ENCODE results near the gene MAP7D1.
A peak's percentile ranks its signal among the peaks of the same experiment; 100 is the strongest.
"Not testable (repeated sequence)": the region's sequence is repeated elsewhere in the genome, so short reads cannot be mapped to it uniquely, and the experiment has no call there.

Gene MAP7D1

DNA sequence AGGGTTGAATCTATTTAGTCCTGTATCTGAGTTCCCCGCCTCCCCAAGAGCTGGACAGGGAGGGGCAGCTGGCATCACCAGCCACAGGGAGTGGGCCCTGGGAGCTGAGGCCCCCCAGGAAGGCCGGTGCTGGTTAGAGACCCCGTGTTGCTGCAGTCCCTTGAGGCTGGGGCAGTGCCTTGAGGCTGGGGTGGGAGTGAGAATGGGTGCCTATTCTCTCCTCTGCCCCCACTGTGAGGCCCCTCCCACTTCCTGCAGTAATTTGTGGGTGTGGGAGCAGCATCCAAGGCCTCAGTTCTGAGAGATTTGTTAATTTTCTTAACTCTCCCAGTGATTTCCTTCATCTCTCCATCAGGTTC, 4.1 kb upstream of the MAP7D1 start:
- peak in 1 of 2 donors; percentile 29 for DNase-seq (ENCODE audit: low read depth in 2 of 2)

DNA sequence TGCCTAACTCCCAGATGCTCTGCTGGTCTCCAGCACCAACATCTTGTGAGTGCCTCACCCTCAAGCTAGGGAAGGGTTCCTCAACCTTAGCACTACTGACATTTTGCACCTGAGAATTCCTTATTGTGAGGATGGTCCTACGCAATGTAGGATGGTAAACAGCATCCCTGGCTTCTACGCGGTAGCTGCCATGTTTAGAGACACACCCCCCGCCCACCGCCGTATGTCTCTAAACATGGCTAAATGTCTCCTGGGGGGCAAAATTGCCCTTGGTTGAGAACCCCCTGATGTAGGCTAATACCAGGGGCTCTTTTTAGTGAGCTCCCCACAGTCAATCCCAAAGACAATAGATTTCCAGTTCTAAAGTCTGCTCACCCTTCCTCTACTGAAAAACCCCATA, 2.5 kb upstream of the MAP7D1 start:
- DNase-seq (ENCODE audit: low read depth in 2 of 2) = no peak

DNA sequence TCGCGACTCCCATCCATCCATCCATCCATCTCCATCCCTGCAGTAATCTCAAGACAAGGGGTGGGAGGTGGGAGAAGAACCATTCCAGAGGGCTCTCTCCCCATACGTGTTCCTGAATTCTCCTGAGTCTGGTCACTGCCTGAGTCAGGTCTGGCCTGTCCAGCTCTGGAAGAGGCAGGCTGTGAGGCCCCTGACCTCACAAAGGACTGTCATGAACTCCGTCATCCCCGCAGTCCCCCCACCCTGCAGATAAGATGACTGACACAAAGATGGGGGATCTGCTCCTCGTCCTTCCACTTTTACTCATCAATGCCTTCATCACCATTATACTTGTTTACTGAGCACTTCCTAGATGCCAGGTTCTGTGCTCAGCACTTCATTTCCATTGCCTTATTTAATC, 1.6 kb upstream of the MAP7D1 start:
- DNase-seq (ENCODE audit: low read depth in 2 of 2) = no peak

DNA sequence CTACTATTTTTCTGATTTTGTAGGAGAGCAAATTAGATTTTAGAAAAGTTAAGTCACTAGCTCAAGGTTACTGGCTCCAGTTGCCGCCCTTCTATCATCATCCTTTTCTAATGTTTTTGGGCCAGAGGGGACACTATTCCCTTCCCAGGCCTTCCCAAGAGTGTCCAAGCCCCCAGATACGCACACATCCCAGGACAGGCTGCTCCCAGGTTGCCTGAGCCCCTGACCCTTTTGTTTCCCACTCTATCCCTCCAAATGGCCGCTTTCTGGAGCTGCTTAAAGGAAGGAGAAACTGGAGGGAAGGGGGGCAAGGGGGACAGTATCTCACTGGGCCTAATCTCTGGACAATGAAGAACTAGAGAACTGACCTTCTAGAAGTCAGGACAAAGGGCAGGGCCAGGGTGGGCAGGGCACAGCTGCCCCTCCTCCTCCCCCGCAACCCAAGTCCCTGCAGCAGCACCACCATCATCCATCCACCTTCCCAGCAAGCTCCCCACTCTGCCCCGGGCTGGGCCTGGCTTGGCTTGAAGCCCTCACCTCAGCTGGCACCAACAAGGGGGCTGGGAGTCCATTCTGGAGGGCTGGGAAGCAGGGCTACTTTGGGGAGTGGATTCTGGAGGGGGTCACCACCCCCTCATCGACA, 1.1 kb upstream of the MAP7D1 start:
- no peak for DNase-seq (ENCODE audit: low read depth in 2 of 2)

DNA sequence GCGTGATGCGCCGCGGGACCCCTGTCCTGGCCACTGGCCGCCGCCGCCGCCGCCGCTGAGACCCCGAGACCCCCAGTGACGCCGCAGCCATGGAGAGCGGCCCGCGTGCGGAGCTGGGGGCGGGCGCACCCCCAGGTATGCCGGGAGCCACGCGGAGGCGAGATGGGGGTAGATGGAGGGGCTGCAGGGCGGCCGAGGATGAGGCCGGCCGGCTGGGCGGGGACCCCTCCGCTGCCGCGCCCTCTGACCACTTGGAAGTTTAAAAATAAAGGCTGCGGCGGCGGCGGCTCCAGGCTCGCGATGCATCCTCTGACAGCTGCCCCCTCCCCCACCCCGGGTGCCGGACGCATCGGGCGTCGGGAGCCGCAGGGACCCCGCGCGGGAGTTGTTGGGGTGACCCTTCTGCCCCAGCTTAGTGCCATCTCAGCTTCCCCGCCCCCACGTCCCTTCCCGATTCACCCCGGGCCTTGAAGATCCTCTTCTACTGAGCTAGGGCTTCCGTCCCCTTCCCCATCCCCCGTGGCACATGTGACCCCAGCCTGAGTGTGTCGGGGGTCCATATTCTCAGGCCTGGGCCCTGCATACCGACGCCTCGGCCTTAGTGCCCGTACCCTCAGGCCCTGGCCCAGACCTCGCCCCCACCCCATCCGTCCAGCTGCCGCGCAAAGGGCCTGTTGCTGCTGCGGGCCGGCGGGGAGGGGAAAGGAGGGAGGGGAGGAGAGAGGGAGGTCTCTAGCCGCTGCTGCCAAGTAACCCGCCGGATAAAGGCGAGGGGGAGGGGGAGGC, 562 bp downstream of the MAP7D1 start:
- peak; percentile 38 for DNase-seq (ENCODE audit: low read depth in 2 of 2)

DNA sequence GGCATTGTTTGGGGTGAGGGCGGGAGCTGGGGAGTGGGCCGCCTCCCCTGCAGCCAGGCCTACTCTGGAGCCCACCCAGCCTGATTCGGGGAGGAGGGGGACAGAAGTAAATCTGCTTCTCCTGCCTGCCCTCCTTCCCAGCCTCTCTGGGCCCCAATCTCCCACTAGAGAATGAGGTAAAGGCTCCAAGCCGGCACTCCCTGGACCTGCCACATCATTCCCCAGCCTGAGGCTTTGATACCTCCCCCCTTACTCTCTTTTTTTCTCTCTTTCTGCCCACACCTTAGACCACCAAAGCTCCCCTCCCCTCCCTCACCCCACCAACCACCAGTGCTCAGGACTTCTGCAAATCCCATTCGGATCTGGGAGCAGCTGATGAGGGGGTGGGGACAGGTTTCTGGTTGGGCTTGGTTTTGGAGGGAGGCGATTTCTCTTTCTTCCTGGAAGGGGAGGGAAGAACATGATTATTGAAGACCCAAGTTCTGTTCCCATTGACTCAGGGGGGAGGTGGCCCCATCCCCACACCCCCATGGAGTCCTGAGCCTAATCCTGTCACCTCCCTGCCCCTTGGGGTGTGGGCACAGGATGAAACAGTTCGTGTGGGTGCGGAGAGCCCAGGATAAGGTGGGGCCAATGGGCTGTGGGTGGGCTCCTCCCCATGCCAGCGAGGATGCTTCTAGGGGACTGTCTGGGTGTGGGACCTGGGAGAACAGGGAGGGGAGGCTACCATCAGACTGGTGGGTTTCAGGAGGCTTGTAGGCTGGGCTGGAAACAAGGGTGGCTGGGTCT, 1.3 kb downstream of the MAP7D1 start:
- no peak for DNase-seq (ENCODE audit: low read depth in 2 of 2)

DNA sequence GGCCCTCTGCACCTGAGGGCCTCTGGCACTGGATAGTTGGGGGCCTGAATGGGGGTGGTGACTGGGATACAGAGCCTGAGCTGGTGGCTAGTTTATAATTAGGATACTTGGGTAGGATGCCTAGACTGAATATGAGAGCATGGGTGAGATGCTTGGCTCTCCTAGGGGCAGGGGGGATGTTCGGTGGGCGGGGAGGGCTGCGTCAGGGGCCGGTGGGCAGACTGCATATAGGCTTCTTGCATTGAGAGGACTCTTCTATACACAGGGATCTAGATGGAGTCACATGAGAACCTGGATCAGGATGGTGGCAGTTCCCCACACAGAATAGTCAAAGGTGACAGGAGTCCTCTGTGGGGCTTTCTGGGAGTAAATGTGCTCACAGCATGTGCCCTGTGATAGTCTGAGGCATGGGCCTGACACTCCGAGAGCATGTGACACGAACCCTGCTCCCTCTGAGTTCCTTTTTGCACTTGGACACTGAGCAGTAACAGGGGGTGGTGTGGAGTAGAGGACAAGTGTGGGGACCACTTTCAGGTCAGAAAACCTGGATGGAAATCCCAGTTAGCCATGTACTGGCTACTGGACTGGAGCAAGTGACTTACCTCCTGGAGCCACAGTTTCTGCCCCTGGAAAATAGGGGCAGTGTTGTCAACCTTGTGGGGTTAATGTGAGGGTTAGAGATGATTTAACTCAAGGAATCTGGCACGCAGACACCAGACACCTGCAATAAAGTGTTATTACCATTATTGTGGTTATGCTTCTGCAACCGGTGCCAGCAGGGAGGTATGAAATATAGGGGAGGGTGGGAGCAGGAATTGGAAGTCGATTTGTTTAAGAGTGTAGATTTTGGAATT, 2.2 kb downstream of the MAP7D1 start:
- no peak for DNase-seq (ENCODE audit: low read depth in 2 of 2)

DNA sequence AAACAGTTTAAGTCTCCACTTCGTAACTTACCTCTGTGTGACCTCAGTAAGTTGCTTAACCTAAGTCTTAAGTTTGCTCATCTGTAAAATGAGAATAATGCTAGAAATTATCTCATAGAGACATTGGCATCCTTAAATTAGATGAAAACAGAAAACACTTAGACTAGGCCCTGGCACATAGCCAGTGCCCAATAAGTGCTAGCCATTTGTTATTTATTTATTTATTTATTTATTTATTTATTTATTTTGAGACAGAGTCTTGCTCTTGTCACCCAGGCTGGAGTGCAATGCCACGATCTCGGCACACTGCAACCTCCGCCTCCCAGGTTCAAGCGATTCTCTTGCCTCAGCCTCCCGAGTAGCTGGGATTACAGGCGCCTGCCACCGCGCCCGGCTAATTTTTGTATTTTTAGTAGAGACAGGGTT, 2.9 kb downstream of the MAP7D1 start:
- DNase-seq (ENCODE audit: low read depth in 2 of 2) = not testable (repeated sequence)

DNA sequence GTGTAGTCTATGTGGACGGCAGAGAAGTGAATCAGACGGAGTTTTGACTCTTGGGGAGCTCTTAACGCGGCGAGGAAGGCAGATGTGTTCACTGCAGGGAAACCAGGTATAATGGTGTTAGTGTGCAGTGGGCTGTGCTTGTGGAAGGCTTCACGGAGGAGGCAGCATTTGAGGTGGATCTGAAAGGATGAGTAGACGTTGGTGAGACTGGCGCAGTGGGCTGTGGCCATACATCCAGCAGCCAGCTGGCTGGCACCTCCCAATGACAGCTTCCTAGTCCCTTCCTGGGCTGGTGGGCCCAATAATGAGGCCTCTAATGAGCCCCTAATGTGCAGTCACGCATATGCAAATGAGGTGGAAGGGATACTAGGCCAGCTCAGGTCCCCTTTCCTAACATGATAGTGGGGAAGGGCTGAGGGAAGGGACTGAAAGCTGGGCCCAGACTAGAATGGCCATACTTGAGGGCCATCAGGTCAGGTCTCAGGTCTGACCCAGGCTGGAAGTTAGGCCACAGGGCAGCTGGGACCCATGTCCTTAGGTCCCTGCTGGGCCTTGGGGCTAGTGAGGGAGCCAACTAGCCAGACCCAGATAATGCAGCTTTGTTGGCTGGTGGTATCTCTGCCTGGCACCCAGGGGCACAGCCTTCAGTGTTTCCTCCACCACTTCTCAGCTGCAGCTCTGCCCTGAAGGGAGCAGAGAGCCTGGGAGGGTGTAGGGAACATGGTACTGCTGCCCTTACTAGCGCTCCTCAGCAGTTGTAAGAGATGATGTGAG, 3.8 kb downstream of the MAP7D1 start:
- DNase-seq (ENCODE audit: low read depth in 2 of 2) = no peak

DNA sequence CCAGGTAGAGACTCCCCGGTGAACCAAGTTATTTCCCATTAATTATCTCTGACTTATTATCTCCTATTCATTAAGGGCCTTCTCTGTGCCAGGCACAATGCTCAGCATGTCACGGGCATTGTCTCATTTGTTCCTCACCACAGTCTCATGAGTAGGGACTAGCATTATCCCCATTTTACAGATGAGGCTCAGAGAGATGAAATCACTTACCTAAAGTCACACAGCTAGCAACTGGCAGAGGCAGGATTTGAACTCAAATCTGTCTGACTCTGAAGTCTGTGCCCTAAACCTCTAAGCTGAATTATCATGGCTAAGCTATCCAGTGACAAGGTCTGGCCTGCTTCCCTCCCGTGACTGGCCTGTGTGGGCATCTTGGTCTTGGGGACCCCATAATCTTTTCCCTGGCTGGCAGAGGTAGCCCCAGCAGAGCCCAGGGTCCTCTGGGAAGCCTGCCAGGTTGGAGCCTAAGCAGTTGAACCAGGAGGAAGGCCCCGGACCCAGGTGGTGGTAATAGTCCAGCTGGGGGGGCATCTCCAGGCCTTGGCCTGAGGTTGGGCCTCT, 4.5 kb downstream of the MAP7D1 start:
- DNase-seq (ENCODE audit: low read depth in 2 of 2) = no peak

DNA sequence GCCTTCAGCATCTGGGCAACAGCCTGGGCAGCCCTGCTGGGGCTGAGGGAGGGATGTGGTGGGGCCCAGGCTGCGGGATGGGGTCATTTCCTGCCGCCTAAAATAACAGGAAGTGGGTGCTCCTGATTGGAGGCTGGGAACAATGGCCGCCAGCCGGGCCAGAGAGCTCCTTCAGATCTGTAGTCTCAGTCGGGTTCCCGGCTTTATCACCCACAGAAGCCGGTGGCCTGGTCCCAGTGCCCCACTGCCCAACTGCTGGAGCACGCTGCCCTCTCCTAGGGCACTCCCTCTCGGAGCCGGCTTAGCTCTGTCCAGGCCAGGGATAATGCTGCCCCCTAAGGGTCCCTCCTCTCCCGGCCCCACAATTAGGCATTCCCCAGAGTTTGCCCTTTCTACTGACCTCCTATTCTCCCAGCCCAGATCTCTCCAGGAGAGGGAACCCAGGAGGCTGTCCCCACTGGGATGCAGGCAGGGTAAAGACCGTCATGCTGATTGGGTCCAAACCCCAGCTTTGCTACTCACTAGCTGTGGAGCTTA, 5.1 kb downstream of the MAP7D1 start:
- peak; percentile 68 to 69 for DNase-seq (ENCODE audit: low read depth in 2 of 2)

DNA sequence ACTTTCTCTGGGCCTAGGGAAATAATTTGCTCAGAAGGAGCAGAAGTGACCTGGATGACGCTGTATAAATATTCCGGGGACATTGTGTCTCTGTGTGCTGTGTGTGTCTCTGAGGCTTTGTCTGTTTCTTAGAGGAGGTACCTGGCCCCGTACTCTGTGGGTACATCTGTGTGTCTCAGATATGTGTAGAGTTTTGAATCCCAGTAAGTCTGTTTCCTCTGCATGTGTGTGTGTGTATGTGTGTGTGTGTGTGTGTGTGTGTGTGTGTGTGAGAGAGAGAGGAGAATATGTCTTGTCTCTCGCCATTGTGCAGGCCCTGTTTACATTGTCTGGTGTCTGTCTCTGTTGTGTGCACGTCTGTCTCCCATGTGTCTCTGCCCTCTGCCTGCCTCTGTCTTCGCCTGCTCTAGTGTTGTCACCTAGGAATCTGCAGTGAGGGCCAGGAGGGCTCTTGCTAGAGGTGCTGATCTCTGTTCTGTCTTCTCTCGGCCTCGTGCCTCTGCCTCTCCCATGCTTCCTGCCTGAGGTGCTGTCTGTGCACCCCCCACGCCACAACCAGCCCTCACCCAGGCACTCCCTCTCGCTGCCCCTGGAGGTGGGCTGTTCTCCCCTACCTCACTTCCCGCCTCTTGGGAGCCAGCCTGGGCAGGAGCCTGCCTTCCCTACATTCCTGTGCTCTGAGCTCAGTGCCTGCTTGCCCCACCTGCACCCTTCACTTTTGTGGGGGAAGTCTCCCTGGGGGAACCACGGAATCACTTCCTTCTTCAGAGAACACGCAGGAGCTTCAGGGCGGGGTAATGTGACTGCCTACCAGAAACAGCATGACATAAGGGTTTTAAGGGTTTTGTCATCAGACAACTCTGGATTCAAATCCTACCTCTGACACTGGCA, 5.9 kb downstream of the MAP7D1 start:
- DNase-seq (ENCODE audit: low read depth in 2 of 2) = peak in 1 of 2 donors; percentile 32

DNA sequence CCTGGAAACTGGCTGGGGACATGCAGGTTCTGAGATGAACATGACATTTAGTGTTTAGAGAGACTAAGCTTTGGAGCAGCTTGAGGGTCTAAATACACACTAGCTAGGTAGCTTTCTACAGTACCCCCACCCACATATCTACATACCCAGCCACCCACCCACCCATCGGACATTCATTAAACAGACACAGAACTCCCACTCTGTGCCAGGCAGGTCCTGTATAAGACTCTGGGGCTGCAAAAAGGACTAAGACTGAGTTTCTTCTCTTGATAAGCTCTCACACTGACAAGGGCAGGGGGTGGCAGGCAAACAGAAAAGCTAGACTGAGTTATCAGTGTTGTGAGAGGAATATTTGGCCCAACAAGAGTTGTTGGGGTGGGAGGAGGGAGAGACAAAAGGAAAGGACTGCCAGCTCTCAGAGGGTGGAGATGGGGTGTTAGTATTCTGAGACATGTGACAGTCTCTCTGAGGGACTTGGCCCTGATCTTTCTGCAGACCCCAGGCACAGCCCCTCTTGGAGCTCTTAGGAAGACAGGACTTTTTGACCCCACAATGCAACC, 6.8 kb downstream of the MAP7D1 start:
- DNase-seq (ENCODE audit: low read depth in 2 of 2) = no peak

DNA sequence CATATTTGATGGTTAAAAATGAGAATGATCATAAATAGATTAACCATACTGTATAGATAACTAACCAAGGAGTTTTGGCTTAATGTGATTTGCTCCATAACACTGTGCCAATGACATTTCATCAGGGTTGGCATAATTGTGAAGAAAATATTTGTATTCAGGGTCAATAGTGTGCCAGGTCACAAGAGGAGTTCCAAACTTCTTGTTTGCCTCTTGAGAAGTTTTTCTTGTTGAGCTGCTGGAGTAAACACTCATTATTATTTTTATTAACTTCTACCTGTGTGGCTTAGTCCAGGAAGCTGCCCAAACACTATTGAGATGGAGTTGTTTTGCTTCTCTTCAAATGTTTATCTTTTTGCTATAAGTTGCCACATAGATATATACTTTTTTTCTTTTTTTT, 7.5 kb downstream of the MAP7D1 start:
- DNase-seq (ENCODE audit: low read depth in 2 of 2) = no peak

DNA sequence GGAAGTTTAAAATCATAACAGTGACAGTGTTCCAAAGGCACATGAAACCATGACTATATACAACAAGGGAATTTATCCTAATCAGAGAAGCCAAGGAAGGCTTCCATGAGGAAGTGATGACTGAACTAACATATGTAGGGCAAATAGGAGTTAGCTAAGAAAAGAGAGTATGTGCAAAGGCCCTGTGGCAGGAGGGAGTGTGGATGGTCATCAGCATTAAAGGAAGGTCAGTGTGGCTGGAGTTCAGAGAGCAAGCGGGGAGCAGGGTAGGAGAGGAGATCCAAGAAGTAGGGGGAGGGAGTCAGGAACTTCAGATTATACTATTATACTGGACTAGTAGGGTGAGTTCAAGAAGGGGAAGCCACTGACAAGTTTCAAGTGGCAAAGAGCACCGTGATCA, 8.4 kb downstream of the MAP7D1 start:
- DNase-seq (ENCODE audit: low read depth in 2 of 2) = no peak

DNA sequence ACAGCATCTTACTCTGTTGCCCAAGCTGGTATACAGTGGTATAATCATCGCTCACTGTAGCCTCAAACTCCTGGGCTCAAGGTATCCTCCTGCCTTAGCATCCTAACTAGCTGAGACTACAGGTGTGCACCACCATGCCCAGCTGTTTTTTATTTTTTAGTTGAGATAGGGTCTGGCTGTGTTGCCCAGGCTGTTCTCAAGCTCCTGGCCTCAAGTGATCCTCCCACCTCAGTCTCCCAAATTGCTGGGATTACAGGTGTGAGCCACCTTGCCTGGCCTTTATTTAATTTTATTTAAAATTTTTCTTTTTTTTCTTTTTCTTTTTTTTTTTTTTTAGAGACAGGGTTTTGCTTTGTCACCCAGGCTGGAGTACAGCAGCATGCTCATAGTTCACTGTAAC, 9.2 kb downstream of the MAP7D1 start:
- no peak for DNase-seq (ENCODE audit: low read depth in 2 of 2)

DNA sequence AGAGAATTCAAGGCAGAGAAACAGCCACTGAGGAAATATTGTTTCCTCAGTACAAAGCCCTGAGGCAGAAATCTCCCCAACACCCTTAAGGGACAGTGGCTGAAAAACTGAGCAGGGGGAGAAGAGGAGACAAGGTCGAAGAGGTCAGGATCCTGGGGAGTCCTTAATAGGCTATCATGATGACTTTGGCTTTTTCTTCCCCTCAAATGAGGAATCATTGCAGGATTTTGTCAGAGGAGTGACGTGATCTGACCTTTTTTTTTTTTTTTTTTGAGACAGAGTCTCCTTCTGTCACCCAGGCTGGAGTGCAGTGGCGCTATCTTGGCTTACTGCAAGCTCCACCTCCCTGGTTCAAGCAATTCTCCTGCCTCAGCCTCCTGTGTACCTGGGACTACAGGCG, 10.2 kb downstream of the MAP7D1 start:
- no peak for DNase-seq (ENCODE audit: low read depth in 2 of 2)

DNA sequence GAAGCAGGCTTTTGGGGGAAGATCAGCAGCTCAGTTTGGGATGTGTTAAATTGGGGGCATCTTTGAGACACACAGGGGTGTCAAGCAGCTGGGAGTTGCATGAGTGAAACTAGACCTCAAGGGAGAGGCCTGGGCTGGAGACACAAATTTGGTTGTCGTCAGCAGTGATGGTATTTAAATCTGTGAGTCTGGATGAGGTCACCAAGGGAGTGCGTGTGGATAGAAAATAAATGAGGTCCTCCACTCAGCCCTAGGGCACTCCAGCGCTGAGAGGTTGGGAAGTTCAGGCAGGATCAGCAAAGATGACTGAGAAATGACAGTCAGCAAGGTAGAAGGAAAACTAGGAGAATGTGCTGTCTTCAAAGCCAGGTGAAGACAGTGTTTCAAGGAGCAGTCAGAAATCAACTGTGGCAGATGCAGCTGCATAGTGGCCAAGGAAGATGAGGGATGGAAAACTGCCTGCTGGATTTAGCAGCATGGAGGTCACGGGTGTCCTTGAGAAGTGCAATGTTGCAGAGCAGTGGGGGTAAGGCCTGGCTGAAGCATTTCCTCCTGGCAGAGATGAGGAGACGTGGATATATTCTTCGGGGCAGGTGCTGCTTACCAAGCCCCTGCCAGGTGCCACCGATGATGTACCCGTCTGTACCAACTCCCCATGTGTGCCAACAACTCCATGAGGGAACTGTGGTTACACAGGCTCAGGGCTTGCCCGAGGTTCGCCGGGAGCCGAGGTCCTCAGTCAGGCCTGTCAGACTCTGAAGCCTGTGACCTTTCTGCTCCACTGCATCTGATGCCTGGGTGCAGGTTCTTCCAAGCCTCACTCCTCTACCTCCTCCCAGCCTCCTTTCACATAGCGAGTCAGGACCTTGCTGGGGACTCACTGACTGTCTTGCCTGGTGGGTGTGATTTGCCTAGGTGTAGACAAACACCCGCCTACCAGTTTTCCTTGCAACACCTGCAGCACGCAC, 11.3 kb downstream of the MAP7D1 start:
- no peak for DNase-seq (ENCODE audit: low read depth in 2 of 2)
